KOPT-K1 (cell line): ENCODE results near the gene IL17B.

Source experiments
- H3K27ac ChIP-seq: fragments of 200-600 bp; sonication (generic); 2 replicates; pipeline ENCODE4 v1.5.1; 2016; ENCODE audit warnings: antibody characterized with exemption, mild to moderate bottlenecking, low read depth, low read length; ENCODE audit not compliant: poor library complexity, severe bottlenecking
- H3K36me3 ChIP-seq: fragments of 200-600 bp; sonication (generic); 2 replicates; pipeline ENCODE4 v1.5.1; 2017; ENCODE audit warnings: antibody characterized with exemption, mild to moderate bottlenecking, low read length, moderate library complexity; ENCODE audit not compliant: insufficient read depth
- H3K9me3 ChIP-seq: fragments of 200-600 bp; sonication (generic); 2 replicates; pipeline ENCODE4 v1.5.1; 2017; ENCODE audit warnings: antibody characterized with exemption, low read length, mild to moderate bottlenecking; ENCODE audit not compliant: insufficient read depth, poor library complexity, severe bottlenecking

IL17B gene

GRCh38 chr5:149365418-149365817, 13.7 kb downstream of the IL17B start:
- Histone ChIP-seq H3K9me3 (no peaks in the 10 kb centered on the region), H3K27ac (no peak overlapping the region), H3K36me3 (no peaks in the 10 kb centered on the region)

GRCh38 chr5:149364719-149365118, 14.4 kb downstream of the IL17B start:
- Histone ChIP-seq H3K27ac (no peak overlapping the region), H3K9me3 (no peaks in the 10 kb centered on the region), H3K36me3 (no peaks in the 10 kb centered on the region)

- Histone ChIP-seq H3K9me3 (no peaks in the 10 kb centered on the region), H3K27ac (no peak overlapping the region), H3K36me3 (no peaks in the 10 kb centered on the region)
These were observed 15.2 kb downstream of the IL17B start for GRCh38 chr5:149363936-149364335.

- Histone ChIP-seq H3K27ac (no peak overlapping the region), H3K9me3 (no peaks in the 10 kb centered on the region), H3K36me3 (no peaks in the 10 kb centered on the region)
These were observed 15.7 kb downstream of the IL17B start for GRCh38 chr5:149363358-149363757.

GRCh38 chr5:149362541-149362940, 16.6 kb downstream of the IL17B start:
- Histone ChIP-seq H3K36me3 (no peaks in the 10 kb centered on the region), H3K9me3 (no peaks in the 10 kb centered on the region), H3K27ac (no peak overlapping the region)

GRCh38 chr5:149360272-149360671, 18.8 kb downstream of the IL17B start:
- peaks cover 8% of the 10 kb centered on the region; the same call in 1 of the 2 replicates for H3K36me3 ChIP-seq
- H3K9me3 ChIP-seq = no peaks in the 10 kb centered on the region
- no peak overlapping the region for H3K27ac ChIP-seq

GRCh38 chr5:149358868-149359495, 20.1 kb downstream of the IL17B start:
- no peak overlapping the region for H3K27ac ChIP-seq
- peaks cover 19% of the 10 kb centered on the region; the same call in 1 of the 2 replicates for H3K36me3 ChIP-seq
- no peaks in the 10 kb centered on the region for H3K9me3 ChIP-seq

- Histone ChIP-seq H3K9me3 (no peaks in the 10 kb centered on the region), H3K27ac (peak overlapping the region; percentile 60), H3K36me3 (peaks cover 25% of the 10 kb centered on the region)
These were observed 20.8 kb downstream of the IL17B start for GRCh38 chr5:149358294-149358651.

- H3K36me3 ChIP-seq = peaks cover 32% of the 10 kb centered on the region
- H3K9me3 ChIP-seq = no peaks in the 10 kb centered on the region
- H3K27ac ChIP-seq = peak within 1 kb of the TSS; percentile 60
These were observed 21.5 kb downstream of the IL17B start, which contains the start of gene PCYOX1L for GRCh38 chr5:149357370-149358293. Gene PCYOX1L, plus strand, starts transcription at chr5:149358046. Its CDS starts 23 bp downstream, at chr5:149358069.

- no peak overlapping the region for H3K27ac ChIP-seq
- H3K36me3 ChIP-seq = peaks cover 44% of the 10 kb centered on the region
- H3K9me3 ChIP-seq = no peaks in the 10 kb centered on the region
These were observed 22.7 kb downstream of the IL17B start for GRCh38 chr5:149356391-149356790.

GRCh38 chr5:149355688-149356087, 23.4 kb downstream of the IL17B start:
- H3K9me3 ChIP-seq = no peaks in the 10 kb centered on the region
- peaks cover 50% of the 10 kb centered on the region for H3K36me3 ChIP-seq
- no peak overlapping the region for H3K27ac ChIP-seq

- peaks cover 68% of the 10 kb centered on the region for H3K36me3 ChIP-seq
- H3K27ac ChIP-seq = no peak overlapping the region
- no peaks in the 10 kb centered on the region for H3K9me3 ChIP-seq
These were observed 25.2 kb downstream of the IL17B start for GRCh38 chr5:149353911-149354310.

GRCh38 chr5:149352169-149352568, 26.9 kb downstream of the IL17B start:
- H3K27ac ChIP-seq = no peak overlapping the region
- H3K36me3 ChIP-seq = peaks cover 84% of the 10 kb centered on the region
- H3K9me3 ChIP-seq = no peaks in the 10 kb centered on the region

GRCh38 chr5:149349382-149349781, 29.7 kb downstream of the IL17B start:
- Histone ChIP-seq H3K9me3 (no peaks in the 10 kb centered on the region), H3K27ac (no peak overlapping the region), H3K36me3 (peaks cover 68% of the 10 kb centered on the region)

- Histone ChIP-seq H3K27ac (no peak overlapping the region), H3K36me3 (peaks cover 61% of the 10 kb centered on the region), H3K9me3 (no peaks in the 10 kb centered on the region)
These were observed 30.6 kb downstream of the IL17B start for GRCh38 chr5:149348518-149348917.
